Suprapubic skin (tissue), 4 donors: ENCODE results near the gene HOXB4. TPM values are rescaled to one million over a fixed set of nuclear protein-coding genes. Genes with fewer than 3 reads are reported as not detected.

Source experiments
- DNase-seq, 2 donors: peaks; one replicate each; pipeline ENCODE4 v3.0.0-alpha.2; 2019; ENCODE audit warnings: low spot score in 2 of 2
- H3K27ac ChIP-seq: fragments of 200-600 bp; sonication (generic); one replicate; pipeline ENCODE4 v1.5.1; 2019
- H3K27me3 ChIP-seq: fragments of 200-600 bp; sonication (generic); one replicate; pipeline ENCODE4 v1.5.1; 2019
- H3K36me3 ChIP-seq: fragments of 200-600 bp; sonication (generic); one replicate; pipeline ENCODE4 v1.5.1; 2019
- H3K4me1 ChIP-seq: fragments of 200-600 bp; sonication (generic); one replicate; pipeline ENCODE4 v1.5.1; 2019
- H3K4me3 ChIP-seq: fragments of 200-600 bp; sonication (generic); one replicate; pipeline ENCODE4 v1.5.1; 2019; ENCODE audit warnings: mild to moderate bottlenecking
- H3K9me3 ChIP-seq: fragments of 200-600 bp; sonication (generic); one replicate; pipeline ENCODE4 v1.5.1; 2019
- EP300 ChIP-seq: sonication (generic); formaldehyde crosslinking; IDR thresholded peaks from one replicate; pipeline ENCODE4 v1.6.1; 2017; ENCODE audit warnings: antibody characterized with exemption
- POLR2A ChIP-seq, 2 donors: fragments of 450-650 bp; IDR thresholded peaks; one replicate each; pipeline ENCODE4 v1.6.1; 2017; ENCODE audit warnings: antibody characterized with exemption in 2 of 2, mild to moderate bottlenecking in 2 of 2, moderate library complexity in 2 of 2
- POLR2AphosphoS5 ChIP-seq, 3 donors: sonication (generic); formaldehyde crosslinking; IDR thresholded peaks; one replicate each; pipeline ENCODE4 v1.6.1; 2017; ENCODE audit warnings: antibody characterized with exemption in 3 of 3
- WGBS: methylation state at CpG from one replicate; pipeline ENCODE4 v1.1.5; 2018; 5-methylcytosine and 5-hydroxymethylcytosine counted together
- total RNA-seq, 4 donors: library from RNA; depleted of rRNA; stranded (reverse); fragments of >200 nt; gene quantifications; one replicate each; pipeline ENCODE4 v1.1.0, GENCODE V29; 2016
- TF ChIP-seq, protein P1 (sequence below), 2 donors: fragments of 200-600 bp in 1 of 2; fragments of 450-650 bp in 1 of 2; sonication (generic) in 1 of 2; IDR thresholded peaks; one replicate each; pipeline ENCODE4 v1.5.1; 2016 to 2019; ENCODE audit warnings: antibody characterized with exemption in 2 of 2, mild to moderate bottlenecking in 1 of 2, moderate library complexity in 1 of 2

Gene HOXB4
- total RNA-seq, 4 donors from 2014 or later = 0.42 to 3.5 (median 1.0) TPM

DNA sequence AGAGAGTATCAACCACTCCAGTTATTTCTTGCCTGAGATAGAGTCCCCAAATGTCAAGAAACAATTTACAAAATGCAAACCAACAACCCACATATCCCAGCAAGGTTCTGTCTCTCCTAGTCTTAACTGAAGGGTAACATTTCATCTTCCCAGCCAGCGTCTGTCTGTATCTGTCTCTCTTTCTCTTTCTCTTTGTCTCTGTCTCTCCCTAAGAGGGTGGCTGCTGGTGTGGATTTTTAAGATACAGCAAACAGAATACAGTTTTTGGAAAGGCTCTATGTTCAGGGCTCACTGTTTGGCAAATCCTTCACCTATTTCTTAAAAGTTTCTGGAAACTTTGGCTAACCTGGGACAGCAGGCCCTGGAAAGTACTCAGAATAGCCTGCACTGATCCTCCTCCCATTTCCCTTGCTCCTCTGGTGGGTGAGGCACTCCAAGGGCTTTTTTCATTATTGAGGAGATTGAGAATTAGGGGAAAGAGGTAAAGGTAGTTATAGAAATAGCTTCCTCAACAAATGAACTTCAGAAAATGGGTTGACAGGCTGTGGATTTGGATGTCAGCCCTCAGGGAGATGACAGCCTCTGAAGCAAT is 6.2 kb downstream of the HOXB4 start:
- peak overlapping the region; percentile 29 for H3K4me3 ChIP-seq
- 67% methylated on average over 1 of the region's 1 CpG for WGBS
- no peak for DNase-seq
- TF ChIP-seq POLR2A (IDR thresholded peaks at IDR 0.05) = no peak
- TF ChIP-seq POLR2AphosphoS5 (IDR thresholded peaks at IDR 0.05) = no peak
- TF ChIP-seq EP300 = no peak
- TF ChIP-seq, protein P1, sequence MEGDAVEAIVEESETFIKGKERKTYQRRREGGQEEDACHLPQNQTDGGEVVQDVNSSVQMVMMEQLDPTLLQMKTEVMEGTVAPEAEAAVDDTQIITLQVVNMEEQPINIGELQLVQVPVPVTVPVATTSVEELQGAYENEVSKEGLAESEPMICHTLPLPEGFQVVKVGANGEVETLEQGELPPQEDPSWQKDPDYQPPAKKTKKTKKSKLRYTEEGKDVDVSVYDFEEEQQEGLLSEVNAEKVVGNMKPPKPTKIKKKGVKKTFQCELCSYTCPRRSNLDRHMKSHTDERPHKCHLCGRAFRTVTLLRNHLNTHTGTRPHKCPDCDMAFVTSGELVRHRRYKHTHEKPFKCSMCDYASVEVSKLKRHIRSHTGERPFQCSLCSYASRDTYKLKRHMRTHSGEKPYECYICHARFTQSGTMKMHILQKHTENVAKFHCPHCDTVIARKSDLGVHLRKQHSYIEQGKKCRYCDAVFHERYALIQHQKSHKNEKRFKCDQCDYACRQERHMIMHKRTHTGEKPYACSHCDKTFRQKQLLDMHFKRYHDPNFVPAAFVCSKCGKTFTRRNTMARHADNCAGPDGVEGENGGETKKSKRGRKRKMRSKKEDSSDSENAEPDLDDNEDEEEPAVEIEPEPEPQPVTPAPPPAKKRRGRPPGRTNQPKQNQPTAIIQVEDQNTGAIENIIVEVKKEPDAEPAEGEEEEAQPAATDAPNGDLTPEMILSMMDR (IDR thresholded peaks at IDR 0.05) = no peak
- H3K9me3 ChIP-seq = no peaks in the 10 kb centered on the region
- H3K36me3 ChIP-seq = no peaks in the 10 kb centered on the region
- H3K4me1 ChIP-seq = peaks cover 81% of the 10 kb centered on the region
- peak overlapping the region; percentile 85 for H3K27ac ChIP-seq
- peaks cover 3% of the 10 kb centered on the region for H3K27me3 ChIP-seq

DNA sequence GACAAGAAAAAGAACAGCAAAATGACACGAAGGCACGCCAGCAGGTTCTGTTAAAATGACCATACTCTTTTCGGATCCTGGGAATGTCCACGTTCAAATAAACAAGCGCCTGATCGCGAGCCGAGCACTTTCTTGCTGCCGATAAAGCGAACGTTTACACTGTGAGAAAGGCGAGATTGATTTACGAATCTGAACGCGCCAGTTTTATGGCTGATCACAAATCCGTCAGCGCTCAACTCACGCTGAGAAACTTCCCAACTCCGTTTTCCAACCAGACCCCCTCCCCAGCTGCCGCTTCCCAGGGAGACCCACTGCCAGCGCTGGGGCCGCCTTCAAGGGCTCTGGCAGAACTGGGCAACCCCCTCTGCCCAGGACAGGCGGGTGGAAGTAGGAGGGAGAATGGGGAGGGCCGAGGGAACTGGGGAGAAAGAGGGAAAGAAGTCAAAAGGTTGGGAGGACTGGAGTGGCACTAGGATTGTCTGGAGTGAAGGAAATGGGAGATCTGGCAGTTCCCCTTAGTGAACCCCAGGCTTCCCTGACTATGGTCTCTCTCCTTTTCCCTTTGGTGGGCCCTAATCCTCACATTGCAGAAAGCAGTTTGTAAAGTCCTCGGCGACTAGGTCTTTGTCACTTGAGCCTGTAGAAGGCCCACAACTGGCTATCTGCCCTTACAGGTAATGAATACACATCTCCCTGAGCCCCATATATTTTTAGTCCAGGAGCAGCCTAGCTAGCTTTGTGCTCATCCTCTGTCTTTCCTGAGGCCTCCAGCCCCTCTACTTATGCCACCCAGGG is 6.9 kb downstream of the HOXB4 start:
- Histone ChIP-seq H3K36me3 (no peaks in the 10 kb centered on the region), H3K4me3 (peak overlapping the region; percentile 29), H3K27me3 (peaks cover 3% of the 10 kb centered on the region), H3K9me3 (no peaks in the 10 kb centered on the region), H3K27ac (peak overlapping the region; percentile 85), H3K4me1 (peaks cover 74% of the 10 kb centered on the region)
- no peak for DNase-seq
- WGBS = 69% methylated on average over 26 of the region's 26 CpGs
- TF ChIP-seq, protein P1 (IDR thresholded peaks at IDR 0.05) = no peak
- no peak for TF ChIP-seq POLR2AphosphoS5 (IDR thresholded peaks at IDR 0.05)
- TF ChIP-seq POLR2A (IDR thresholded peaks at IDR 0.05) = no peak
- TF ChIP-seq EP300 = no peak

DNA sequence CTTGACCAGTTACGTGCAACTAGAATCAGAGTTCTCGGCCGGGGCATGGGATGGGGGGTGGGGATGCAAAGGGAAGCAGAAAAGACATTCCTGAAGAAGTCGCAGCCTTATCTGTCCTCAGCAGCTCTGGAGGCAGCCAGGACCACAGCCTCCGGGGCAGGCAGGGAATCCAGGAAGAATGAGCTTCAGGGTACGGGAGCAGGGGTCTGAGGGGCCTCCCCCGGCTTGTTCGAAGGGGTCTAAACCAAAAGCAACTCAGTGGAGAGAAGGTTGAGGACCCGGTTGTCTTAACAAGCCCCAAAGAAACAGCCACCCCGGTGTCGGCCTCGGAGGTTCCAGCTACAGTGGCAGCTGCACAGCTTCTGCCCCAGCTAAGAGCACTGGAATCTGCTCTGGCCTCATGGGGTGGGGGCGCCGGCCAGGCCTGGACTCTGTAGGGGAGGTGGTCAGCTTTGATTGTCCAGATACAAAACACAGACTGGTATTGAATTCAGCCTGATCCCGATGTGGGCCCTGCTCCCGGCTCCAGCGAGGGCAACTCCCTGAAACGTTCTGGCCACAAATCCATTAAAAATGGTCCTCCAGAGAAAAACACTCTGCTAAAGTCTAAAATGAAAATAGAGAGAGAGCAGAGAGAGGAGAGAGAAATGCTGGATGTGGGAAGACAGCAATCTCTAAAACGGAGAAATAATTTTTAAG is 7.7 kb downstream of the HOXB4 start:
- Histone ChIP-seq H3K4me3 (peak overlapping the region; percentile 29), H3K9me3 (no peaks in the 10 kb centered on the region), H3K27ac (peak overlapping the region; percentile 85), H3K27me3 (peaks cover 3% of the 10 kb centered on the region), H3K36me3 (no peaks in the 10 kb centered on the region), H3K4me1 (peaks cover 67% of the 10 kb centered on the region)
- no peak for DNase-seq
- 45% methylated on average over 11 of the region's 19 CpGs for WGBS
- TF ChIP-seq, protein P1 (IDR thresholded peaks at IDR 0.05) = no peak
- TF ChIP-seq POLR2A (IDR thresholded peaks at IDR 0.05) (no peak), EP300 (no peak), POLR2AphosphoS5 (IDR thresholded peaks at IDR 0.05) (no peak)

DNA sequence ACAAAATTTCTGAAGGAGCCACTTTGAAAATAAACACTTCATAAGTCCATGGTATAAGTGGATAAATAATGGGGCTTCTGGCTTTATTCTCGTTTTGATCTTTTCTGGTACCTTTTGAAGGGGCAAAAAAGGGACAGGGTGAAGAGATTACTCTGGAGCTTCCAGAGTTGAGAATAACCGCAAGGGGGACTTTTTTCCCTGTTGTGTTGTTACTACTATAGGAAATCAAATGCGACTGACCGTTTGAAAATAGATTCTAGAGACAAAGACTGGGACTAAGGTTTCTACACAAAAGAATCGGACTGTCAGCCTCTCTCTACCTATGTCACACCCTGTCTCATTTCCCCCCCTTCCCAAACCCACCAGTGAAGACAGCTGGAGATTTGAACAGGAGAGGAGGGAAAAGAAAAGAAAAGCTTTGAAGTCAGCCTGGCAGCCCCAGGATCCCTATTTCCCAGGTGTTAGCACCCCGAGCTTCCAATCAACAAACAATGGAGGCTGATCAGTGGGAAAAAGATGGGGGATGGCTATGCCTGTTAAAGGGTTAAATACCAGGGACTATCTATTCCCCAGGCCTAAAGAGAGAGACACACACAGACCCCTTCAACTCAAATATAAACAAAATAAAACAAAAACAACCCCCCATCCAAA is 8.4 kb downstream of the HOXB4 start:
- peak overlapping the region; percentile 85 for H3K27ac ChIP-seq
- no peak for DNase-seq

More for the DNA sequence above, 8.4 kb downstream of the HOXB4 start:
- TF ChIP-seq EP300 (no peak), POLR2AphosphoS5 (IDR thresholded peaks at IDR 0.05) (no peak), POLR2A (IDR thresholded peaks at IDR 0.05) (no peak)
- TF ChIP-seq, protein P1 (IDR thresholded peaks at IDR 0.05) = no peak
- Histone ChIP-seq H3K9me3 (no peaks in the 10 kb centered on the region), H3K27me3 (peaks cover 3% of the 10 kb centered on the region), H3K4me1 (peaks cover 70% of the 10 kb centered on the region), H3K36me3 (no peaks in the 10 kb centered on the region), H3K4me3 (peak overlapping the region; percentile 29)
- WGBS = 78% methylated on average over 6 of the region's 6 CpGs
